Keratinocyte (primary cell): ENCODE results near the gene LUZP1.

Experiments used
- EZH2 ChIP-seq: IDR thresholded peaks from one replicate; pipeline ENCODE4 v1.6.1; 2012; ENCODE audit warnings: inconsistent platforms, mild to moderate bottlenecking, low read length, moderate library complexity
- TF ChIP-seq, protein P1 (sequence below), 3 experiments: IDR thresholded peaks in 1 of 3; conservative IDR thresholded peaks in 1 of 3; optimal IDR thresholded peaks in 1 of 3; 2 replicates in 2 of 3; 3 replicates in 1 of 3; pipeline versions ENCODE3 to v1.5.1; 2011; ENCODE audit warnings: low read length in 3 of 3, mild to moderate bottlenecking in 3 of 3, moderate library complexity in 2 of 3, control low read depth in 1 of 3, inconsistent platforms in 1 of 3; ENCODE audit not compliant: insufficient read depth in 2 of 3; ENCODE audit errors: extremely low read depth in 1 of 3

- TF ChIP-seq, protein P1, sequence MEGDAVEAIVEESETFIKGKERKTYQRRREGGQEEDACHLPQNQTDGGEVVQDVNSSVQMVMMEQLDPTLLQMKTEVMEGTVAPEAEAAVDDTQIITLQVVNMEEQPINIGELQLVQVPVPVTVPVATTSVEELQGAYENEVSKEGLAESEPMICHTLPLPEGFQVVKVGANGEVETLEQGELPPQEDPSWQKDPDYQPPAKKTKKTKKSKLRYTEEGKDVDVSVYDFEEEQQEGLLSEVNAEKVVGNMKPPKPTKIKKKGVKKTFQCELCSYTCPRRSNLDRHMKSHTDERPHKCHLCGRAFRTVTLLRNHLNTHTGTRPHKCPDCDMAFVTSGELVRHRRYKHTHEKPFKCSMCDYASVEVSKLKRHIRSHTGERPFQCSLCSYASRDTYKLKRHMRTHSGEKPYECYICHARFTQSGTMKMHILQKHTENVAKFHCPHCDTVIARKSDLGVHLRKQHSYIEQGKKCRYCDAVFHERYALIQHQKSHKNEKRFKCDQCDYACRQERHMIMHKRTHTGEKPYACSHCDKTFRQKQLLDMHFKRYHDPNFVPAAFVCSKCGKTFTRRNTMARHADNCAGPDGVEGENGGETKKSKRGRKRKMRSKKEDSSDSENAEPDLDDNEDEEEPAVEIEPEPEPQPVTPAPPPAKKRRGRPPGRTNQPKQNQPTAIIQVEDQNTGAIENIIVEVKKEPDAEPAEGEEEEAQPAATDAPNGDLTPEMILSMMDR (optimal IDR thresholded peaks at IDR 0.05 in 1 of 3, IDR thresholded peaks at IDR 0.05 in 1 of 3, conservative IDR thresholded peaks at IDR 0.05 in 1 of 3; ENCODE audit: extremely low read depth in 1 of 3, insufficient read depth in 2 of 3, low read length in 3 of 3): no peak
- TF ChIP-seq EZH2: no peak
Measured at GRCh38 chr1:23080885-23081284, 87.8 kb downstream of the LUZP1 start.
